Measurements from ENCODE around the gene TLE7.

Gene TLE7

DNA sequence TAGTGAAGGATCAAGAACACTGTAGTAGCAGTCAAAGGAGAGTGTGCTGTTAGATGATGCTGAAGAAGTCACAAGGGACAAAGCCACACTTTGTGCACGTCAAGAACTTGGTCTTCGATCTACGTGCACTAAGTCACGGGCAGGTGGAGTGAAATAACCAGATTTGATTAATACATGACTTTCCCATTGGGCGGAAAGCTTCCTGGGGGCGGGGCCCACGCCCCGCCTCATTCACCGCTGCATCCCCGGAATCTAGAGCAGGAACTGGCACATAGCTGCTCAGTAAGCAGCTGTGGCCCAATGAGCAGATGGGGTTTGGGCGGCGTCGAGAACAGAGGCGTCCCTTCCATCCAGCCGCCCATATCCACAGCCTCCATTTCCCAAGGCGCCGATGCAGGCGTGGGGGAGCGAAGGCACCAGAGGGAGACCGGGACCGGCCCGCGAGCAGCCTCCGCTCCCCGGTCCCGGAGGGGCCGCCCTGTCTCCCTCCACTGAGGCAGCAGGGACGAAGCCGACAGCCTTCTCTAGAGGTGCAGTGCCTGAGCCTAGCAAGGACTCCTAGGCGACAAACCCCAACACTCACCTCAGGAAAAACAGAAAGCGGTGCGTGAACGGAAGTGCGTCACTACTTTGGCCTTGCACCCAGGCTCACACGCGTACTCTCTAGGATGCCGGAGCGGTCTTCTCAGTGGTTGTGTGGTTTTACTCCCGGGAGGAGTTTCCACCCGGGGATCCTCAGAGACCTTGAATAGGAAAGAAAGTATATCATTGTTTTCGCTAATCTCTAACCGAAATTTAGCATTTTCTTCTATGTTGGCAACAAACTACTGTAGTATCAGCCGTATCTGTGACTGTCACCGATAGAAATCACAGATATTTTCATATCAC is 42.4 kb upstream of the TLE7 start (continued):
- TF ChIP-seq, protein P1, sequence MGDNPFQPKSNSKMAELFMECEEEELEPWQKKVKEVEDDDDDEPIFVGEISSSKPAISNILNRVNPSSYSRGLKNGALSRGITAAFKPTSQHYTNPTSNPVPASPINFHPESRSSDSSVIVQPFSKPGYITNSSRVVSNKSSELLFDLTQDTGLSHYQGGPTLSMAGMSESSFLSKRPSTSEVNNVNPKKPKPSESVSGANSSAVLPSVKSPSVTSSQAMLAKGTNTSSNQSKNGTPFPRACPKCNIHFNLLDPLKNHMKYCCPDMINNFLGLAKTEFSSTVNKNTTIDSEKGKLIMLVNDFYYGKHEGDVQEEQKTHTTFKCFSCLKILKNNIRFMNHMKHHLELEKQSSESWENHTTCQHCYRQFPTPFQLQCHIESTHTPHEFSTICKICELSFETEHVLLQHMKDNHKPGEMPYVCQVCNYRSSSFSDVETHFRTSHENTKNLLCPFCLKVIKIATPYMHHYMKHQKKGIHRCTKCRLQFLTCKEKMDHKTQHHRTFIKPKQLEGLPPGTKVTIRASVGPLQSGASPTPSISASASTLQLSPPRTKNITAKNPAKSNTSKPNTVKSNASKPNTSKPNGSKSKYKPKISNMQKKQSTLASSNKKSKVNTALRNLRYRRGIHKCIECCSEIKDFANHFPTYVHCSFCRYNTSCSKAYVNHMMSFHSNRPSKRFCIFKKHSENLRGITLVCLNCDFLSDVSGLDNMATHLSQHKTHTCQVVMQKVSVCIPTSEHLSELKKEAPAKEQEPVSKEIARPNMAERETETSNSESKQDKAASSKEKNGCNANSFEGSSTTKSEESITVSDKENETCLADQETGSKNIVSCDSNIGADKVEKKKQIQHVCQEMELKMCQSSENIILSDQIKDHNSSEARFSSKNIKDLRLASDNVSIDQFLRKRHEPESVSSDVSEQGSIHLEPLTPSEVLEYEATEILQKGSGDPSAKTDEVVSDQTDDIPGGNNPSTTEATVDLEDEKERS (tag by site-specific recombination; IDR thresholded peaks at IDR 0.05) = no peak
- TF ChIP-seq MYNN (tag by site-specific recombination; IDR thresholded peaks at IDR 0.05; ENCODE audit: borderline replicate concordance) (no peak), ZNF660 (tag by site-specific recombination; IDR thresholded peaks at IDR 0.05) (peak; percentile 39; the same call in 1 of the 2 replicates), ZBTB8A (tag by site-specific recombination; IDR thresholded peaks at IDR 0.05) (peak; percentile 66; the same call in 1 of the 2 replicates), HOXD13 (CRISPR knock-in tag; IDR thresholded peaks at IDR 0.05; ENCODE audit: borderline replicate concordance) (no peak), ZNF266 (tag by site-specific recombination; IDR thresholded peaks at IDR 0.05; ENCODE audit: low read depth) (no peak), ZNF335 (tag by site-specific recombination; conservative IDR thresholded peaks at IDR 0.05) (no peak), ZNF629 (tag by site-specific recombination; IDR thresholded peaks at IDR 0.05) (peak; percentile 99), ZNF324 (tag by site-specific recombination; IDR thresholded peaks at IDR 0.05) (no peak), TCF7L2 (IDR thresholded peaks at IDR 0.05; ENCODE audit: borderline replicate concordance, low read depth, low read length) (no peak), OSR2 (tag by site-specific recombination; IDR thresholded peaks at IDR 0.05) (no peak), ZNF211 (tag by site-specific recombination; IDR thresholded peaks at IDR 0.05; ENCODE audit: low read depth) (no peak), YY1 (tag by site-specific recombination; IDR thresholded peaks at IDR 0.05) (0 out of 2 replicates have a peak, but pooled peaks have one; percentile 15), ZNF549 (tag by site-specific recombination; IDR thresholded peaks at IDR 0.05) (no peak), ZNF248 (tag by site-specific recombination; IDR thresholded peaks at IDR 0.05) (no peak), SCRT1 (tag by site-specific recombination; IDR thresholded peaks at IDR 0.05; ENCODE audit: borderline replicate concordance) (no peak), KLF1 (tag by site-specific recombination; IDR thresholded peaks at IDR 0.05) (peak; percentile 66), ZFP69B (tag by site-specific recombination; IDR thresholded peaks at IDR 0.05) (no peak), ZNF830 (tag by site-specific recombination; IDR thresholded peaks at IDR 0.05; ENCODE audit: low read depth) (no peak), ZNF843 (tag by site-specific recombination; IDR thresholded peaks at IDR 0.05) (peak; percentile 25; the same call in 1 of the 2 replicates), ZNF561 (tag by site-specific recombination; IDR thresholded peaks at IDR 0.05; ENCODE audit: borderline replicate concordance) (no peak), ZNF10 (tag by site-specific recombination; IDR thresholded peaks at IDR 0.05) (no peak), KLF9 (tag by site-specific recombination; IDR thresholded peaks at IDR 0.05; ENCODE audit: low read depth) (peak; percentile 72; the same call in 1 of the 2 replicates), ZBTB48 (tag by site-specific recombination; IDR thresholded peaks at IDR 0.05) (peak; percentile 26; the same call in 1 of the 2 replicates), ZNF530 (tag by site-specific recombination; IDR thresholded peaks at IDR 0.05; ENCODE audit: low read depth) (no peak), ZNF624 (tag by site-specific recombination; IDR thresholded peaks at IDR 0.05) (no peak), ZNF623 (tag by site-specific recombination; IDR thresholded peaks at IDR 0.05) (no peak), KLF7 (tag by site-specific recombination; IDR thresholded peaks at IDR 0.05; ENCODE audit: borderline replicate concordance) (peak; percentile 44; the same call in 1 of the 2 replicates), ZBTB17 (tag by site-specific recombination; IDR thresholded peaks at IDR 0.05) (peak; percentile 83; the same call in 1 of the 2 replicates)
- TF ChIP-seq, protein P2, sequence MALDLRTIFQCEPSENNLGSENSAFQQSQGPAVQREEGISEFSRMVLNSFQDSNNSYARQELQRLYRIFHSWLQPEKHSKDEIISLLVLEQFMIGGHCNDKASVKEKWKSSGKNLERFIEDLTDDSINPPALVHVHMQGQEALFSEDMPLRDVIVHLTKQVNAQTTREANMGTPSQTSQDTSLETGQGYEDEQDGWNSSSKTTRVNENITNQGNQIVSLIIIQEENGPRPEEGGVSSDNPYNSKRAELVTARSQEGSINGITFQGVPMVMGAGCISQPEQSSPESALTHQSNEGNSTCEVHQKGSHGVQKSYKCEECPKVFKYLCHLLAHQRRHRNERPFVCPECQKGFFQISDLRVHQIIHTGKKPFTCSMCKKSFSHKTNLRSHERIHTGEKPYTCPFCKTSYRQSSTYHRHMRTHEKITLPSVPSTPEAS (tag by site-specific recombination; IDR thresholded peaks at IDR 0.05) = no peak
- TF ChIP-seq, protein P3, sequence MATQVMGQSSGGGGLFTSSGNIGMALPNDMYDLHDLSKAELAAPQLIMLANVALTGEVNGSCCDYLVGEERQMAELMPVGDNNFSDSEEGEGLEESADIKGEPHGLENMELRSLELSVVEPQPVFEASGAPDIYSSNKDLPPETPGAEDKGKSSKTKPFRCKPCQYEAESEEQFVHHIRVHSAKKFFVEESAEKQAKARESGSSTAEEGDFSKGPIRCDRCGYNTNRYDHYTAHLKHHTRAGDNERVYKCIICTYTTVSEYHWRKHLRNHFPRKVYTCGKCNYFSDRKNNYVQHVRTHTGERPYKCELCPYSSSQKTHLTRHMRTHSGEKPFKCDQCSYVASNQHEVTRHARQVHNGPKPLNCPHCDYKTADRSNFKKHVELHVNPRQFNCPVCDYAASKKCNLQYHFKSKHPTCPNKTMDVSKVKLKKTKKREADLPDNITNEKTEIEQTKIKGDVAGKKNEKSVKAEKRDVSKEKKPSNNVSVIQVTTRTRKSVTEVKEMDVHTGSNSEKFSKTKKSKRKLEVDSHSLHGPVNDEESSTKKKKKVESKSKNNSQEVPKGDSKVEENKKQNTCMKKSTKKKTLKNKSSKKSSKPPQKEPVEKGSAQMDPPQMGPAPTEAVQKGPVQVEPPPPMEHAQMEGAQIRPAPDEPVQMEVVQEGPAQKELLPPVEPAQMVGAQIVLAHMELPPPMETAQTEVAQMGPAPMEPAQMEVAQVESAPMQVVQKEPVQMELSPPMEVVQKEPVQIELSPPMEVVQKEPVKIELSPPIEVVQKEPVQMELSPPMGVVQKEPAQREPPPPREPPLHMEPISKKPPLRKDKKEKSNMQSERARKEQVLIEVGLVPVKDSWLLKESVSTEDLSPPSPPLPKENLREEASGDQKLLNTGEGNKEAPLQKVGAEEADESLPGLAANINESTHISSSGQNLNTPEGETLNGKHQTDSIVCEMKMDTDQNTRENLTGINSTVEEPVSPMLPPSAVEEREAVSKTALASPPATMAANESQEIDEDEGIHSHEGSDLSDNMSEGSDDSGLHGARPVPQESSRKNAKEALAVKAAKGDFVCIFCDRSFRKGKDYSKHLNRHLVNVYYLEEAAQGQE (tag by site-specific recombination; IDR thresholded peaks at IDR 0.05) = no peak
- TF ChIP-seq, protein P4, sequence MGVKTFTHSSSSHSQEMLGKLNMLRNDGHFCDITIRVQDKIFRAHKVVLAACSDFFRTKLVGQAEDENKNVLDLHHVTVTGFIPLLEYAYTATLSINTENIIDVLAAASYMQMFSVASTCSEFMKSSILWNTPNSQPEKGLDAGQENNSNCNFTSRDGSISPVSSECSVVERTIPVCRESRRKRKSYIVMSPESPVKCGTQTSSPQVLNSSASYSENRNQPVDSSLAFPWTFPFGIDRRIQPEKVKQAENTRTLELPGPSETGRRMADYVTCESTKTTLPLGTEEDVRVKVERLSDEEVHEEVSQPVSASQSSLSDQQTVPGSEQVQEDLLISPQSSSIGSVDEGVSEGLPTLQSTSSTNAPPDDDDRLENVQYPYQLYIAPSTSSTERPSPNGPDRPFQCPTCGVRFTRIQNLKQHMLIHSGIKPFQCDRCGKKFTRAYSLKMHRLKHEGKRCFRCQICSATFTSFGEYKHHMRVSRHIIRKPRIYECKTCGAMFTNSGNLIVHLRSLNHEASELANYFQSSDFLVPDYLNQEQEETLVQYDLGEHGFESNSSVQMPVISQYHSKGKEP (tag by site-specific recombination; IDR thresholded peaks at IDR 0.05) = no peak

All from HEK293 (cell line).